A549 (cell line): Measurements from ENCODE around the gene PBX2. TPM values are rescaled to one million over a fixed set of nuclear protein-coding genes. Genes with fewer than 3 reads are reported as not detected.
A peak's percentile ranks its signal among the peaks of the same experiment; 100 is the strongest.
"Not testable (repeated sequence)": the region's sequence is repeated elsewhere in the genome, so short reads cannot be mapped to it uniquely, and the experiment has no call there.

Experiments
- ATAC-seq, 2 experiments: fragments of 200-7000 bp in 1 of 2; fragments of >200 bp in 1 of 2; cut with Nextera tagmentation in 1 of 2; cut with Tn5 transposase in 1 of 2; 3 replicates each; pipeline versions ENCODE4 v1.8.0 to v1.9.1; 2018 to 2020; ENCODE audit warnings: mild to moderate bottlenecking in 1 of 2, moderate library complexity in 1 of 2
- CTCF ChIA-PET: fragments of 300-600 bp; sonication (Branson Sonifier 250); formaldehyde crosslinking; extraction: SDS; loops from one replicate; lab custom pipeline; 2021; ENCODE audit warnings: antibody characterized with exemption, inconsistent platforms; lab: Yijun Ruan, JAX
- POLR2A ChIA-PET: fragments of 350-600 bp; formaldehyde crosslinking; extraction: SDS; loops from one replicate; lab custom pipeline; 2021; ENCODE audit warnings: antibody characterized with exemption, inconsistent platforms; lab: Yijun Ruan, JAX
- DNase-seq, 2 experiments: peaks; one replicate each; pipeline versions ENCODE4 v3.0.0 to v3.0.0-alpha.2; 2011 to 2016; ENCODE audit warnings: low read depth in 1 of 2, low spot score in 1 of 2
- FAIRE-seq: peaks from 2 replicates; lab custom pipeline; 2011; peaks lifted over from hg19 to GRCh38; lab: Jason Lieb, UNC
- H3K27ac ChIP-seq, 2 experiments: fragments of >200 bp; sonication (Bioruptor Twin); formaldehyde crosslinking; 3 replicates each; pipeline ENCODE4 v1.5.1; 2016 to 2017
- H3K4me1 ChIP-seq: fragments of >200 bp; sonication (Bioruptor Twin); formaldehyde crosslinking; 3 replicates; pipeline ENCODE4 v1.6.1; 2016
- H3K4me2 ChIP-seq: fragments of >200 bp; sonication (Bioruptor Twin); formaldehyde crosslinking; 3 replicates; pipeline ENCODE4 v1.6.1; 2016
- H3K4me3 ChIP-seq: fragments of >200 bp; sonication (Bioruptor Twin); formaldehyde crosslinking; 3 replicates; pipeline ENCODE4 v1.5.1; 2016
- H3K9me3 ChIP-seq: fragments of >200 bp; sonication (Bioruptor Twin); formaldehyde crosslinking; 3 replicates; pipeline ENCODE4 v1.6.1; 2016
- BHLHE40 ChIP-seq: IDR thresholded peaks from 2 replicates; pipeline ENCODE4 v1.6.1; 2012; ENCODE audit warnings: low read depth, low read length, inconsistent platforms
- CHD4 ChIP-seq: fragments of 200-600 bp; sonication (generic); IDR thresholded peaks from 2 replicates; pipeline ENCODE4 v1.6.1; 2016; ENCODE audit warnings: antibody characterized with exemption, mild to moderate bottlenecking, borderline replicate concordance
- E2F6 ChIP-seq: IDR thresholded peaks from 2 replicates; pipeline ENCODE4 v1.6.1; 2012; ENCODE audit warnings: low read depth, borderline replicate concordance
- EHF ChIP-seq: fragments of 250-450 bp; sonication (Bioruptor Pico); IDR thresholded peaks from 2 replicates; pipeline ENCODE4 v1.5.0; 2020; ENCODE audit warnings: mild to moderate bottlenecking
- EHMT2 ChIP-seq: fragments of 200-600 bp; sonication (generic); IDR thresholded peaks from 2 replicates; pipeline ENCODE4 v1.6.1; 2016; ENCODE audit warnings: antibody characterized with exemption, low read depth, mild to moderate bottlenecking, moderate library complexity
- ESRRA ChIP-seq: fragments of 150-350 bp; IDR thresholded peaks from 2 replicates; pipeline ENCODE4 v1.6.1; 2014; ENCODE audit warnings: mild to moderate bottlenecking, low read length, borderline replicate concordance
- FOSB ChIP-seq: fragments of 250-450 bp; sonication (Bioruptor Pico); IDR thresholded peaks from 2 replicates; pipeline ENCODE4 v1.5.0; 2020; ENCODE audit warnings: mild to moderate bottlenecking, moderate library complexity
- HEYL ChIP-seq: fragments of 250-450 bp; sonication (Bioruptor Pico); IDR thresholded peaks from 2 replicates; pipeline ENCODE4 v1.8.0; 2021; ENCODE audit warnings: mild to moderate bottlenecking, moderate library complexity
- HOXB5 ChIP-seq: fragments of 250-450 bp; sonication (Bioruptor Pico); IDR thresholded peaks from 2 replicates; pipeline ENCODE4 v1.5.0; 2020; ENCODE audit warnings: mild to moderate bottlenecking, moderate library complexity
- KDM5A ChIP-seq: fragments of 200-600 bp; sonication (generic); IDR thresholded peaks from 2 replicates; pipeline ENCODE4 v1.6.1; 2016; ENCODE audit warnings: antibody characterized with exemption, mild to moderate bottlenecking
- MAZ ChIP-seq: fragments of 150-350 bp; IDR thresholded peaks from 2 replicates; pipeline ENCODE4 v1.6.1; 2014; ENCODE audit warnings: antibody characterized with exemption, low read depth, low read length, borderline replicate concordance
- NPAS2 ChIP-seq: fragments of 250-450 bp; sonication (Bioruptor Pico); IDR thresholded peaks from 2 replicates; pipeline ENCODE4 v1.8.0; 2022; ENCODE audit warnings: mild to moderate bottlenecking, moderate library complexity, borderline replicate concordance
- NR3C1 ChIP-seq: fragments of >200 bp; sonication (Bioruptor Twin); formaldehyde crosslinking; IDR thresholded peaks from 3 replicates; pipeline ENCODE4 v1.6.1; 2017
- POLR2AphosphoS2 ChIP-seq: conservative IDR thresholded peaks from 2 replicates; pipeline ENCODE4 v1.6.1; 2012; ENCODE audit warnings: low read length, improper control_type of control experiment, inconsistent platforms
- RFX5 ChIP-seq: fragments of 450-650 bp; IDR thresholded peaks from 2 replicates; pipeline ENCODE4 v1.7.1; 2014; ENCODE audit warnings: antibody characterized with exemption, mild to moderate bottlenecking, moderate library complexity
- ZC3H11A ChIP-seq: fragments of 450-650 bp; IDR thresholded peaks from 2 replicates; pipeline ENCODE4 v1.6.1; 2014; ENCODE audit warnings: antibody characterized with exemption, mild to moderate bottlenecking
- ZNF302 ChIP-seq: fragments of 250-450 bp; sonication (Bioruptor Pico); IDR thresholded peaks from 2 replicates; pipeline ENCODE4 v1.9.0; 2021; ENCODE audit warnings: inconsistent platforms, mild to moderate bottlenecking, moderate library complexity
- WGBS: methylation state at CpG from one replicate; pipeline ENCODE4 v1.1.6; 2017; ENCODE audit errors: missing lambda C conversion rate; 5-methylcytosine and 5-hydroxymethylcytosine counted together
- polyA plus RNA-seq, 4 experiments: library from polyadenylated mRNA; depleted of rRNA in 3 of 4; stranded (reverse); fragments of >200 nt; fragmentation: RNase III in 1 of 4; extraction: RNeasy Plus Mini Kit Qiagen cat#74134 plus additional on column Dnase treatment in 1 of 4; gene quantifications; 2 replicates in 3 of 4; 3 replicates in 1 of 4; pipeline ENCODE4 v1.2.3, GENCODE V29; 2011 to 2017

PBX2 gene
- polyA plus RNA-seq, 2 of the 4 experiments (the other 2 are of a cell fraction), result 27.0 to 30.8 TPM

- no peak for TF ChIP-seq MAZ
- TF ChIP-seq EHMT2, result no peak
- no peak for TF ChIP-seq CHD4
- TF ChIP-seq KDM5A, result no peak
- no peak for TF ChIP-seq E2F6
- TF ChIP-seq NPAS2, result no peak
Observed at GRCh38 chr6:32189069-32189741, 797 bp downstream of the PBX2 start (continued).

- peaks cover 43% of the 10 kb centered on the region for H3K4me1 ChIP-seq
- H3K27ac ChIP-seq, result peak overlapping the region; percentile 99 to 100
- peak overlapping the region; percentile 94 for H3K4me3 ChIP-seq
- TF ChIP-seq ZC3H11A, result no peak
- TF ChIP-seq POLR2AphosphoS2, result no peak
- no peak for TF ChIP-seq KDM5A
- no peak for TF ChIP-seq E2F6
- TF ChIP-seq HEYL, result no peak
- TF ChIP-seq HOXB5 (CRISPR knock-in tag), result no peak
- TF ChIP-seq BHLHE40, result no peak
- no peak for TF ChIP-seq CHD4
- TF ChIP-seq RFX5, result no peak
- TF ChIP-seq EHF (CRISPR knock-in tag), result no peak
- no peak for TF ChIP-seq NR3C1
- TF ChIP-seq ZNF302 (CRISPR knock-in tag), result no peak
- TF ChIP-seq ESRRA, result no peak
- no peak for TF ChIP-seq FOSB (CRISPR knock-in tag)
- no peak for FAIRE-seq
- no peak for DNase-seq
- WGBS, result 65% methylated on average over 8 of the region's 13 CpGs
- POLR2A ChIA-PET, result interaction anchor here (1.1 kb wide), 1 partner anchor 11 kb away, joined by 3 read pairs; no protein-coding TSS in a partner anchor
- H3K9me3 ChIP-seq, result no peaks in the 10 kb centered on the region
- H3K4me2 ChIP-seq, result peak overlapping the region; percentile 99
- CTCF ChIA-PET, result interaction anchor here (1.4 kb wide), 1 partner anchor 9 kb away, joined by 6 read pairs; no protein-coding TSS in a partner anchor
- no peak for ATAC-seq
Observed at GRCh38 chr6:32188381-32189068, 1.5 kb downstream of the PBX2 start.

GRCh38 chr6:32187725-32188380 lies 2.1 kb downstream of the PBX2 start:
- Histone ChIP-seq H3K4me1 (peaks cover 43% of the 10 kb centered on the region), H3K4me2 (peak overlapping the region; percentile 99; the same call in 2 of the 3 replicates)
- DNase-seq, H3K27ac ChIP-seq, H3K9me3 ChIP-seq, ATAC-seq, H3K4me3 ChIP-seq, FAIRE-seq: not testable (repeated sequence)
- CTCF ChIA-PET, result interaction anchor here (0.8 to 1.4 kb wide), 2 partner anchors 8 to 9 kb away, joined by 3 to 6 read pairs; no protein-coding TSS in a partner anchor
- POLR2A ChIA-PET, result interaction anchor here (1.1 kb wide), 1 partner anchor 10 kb away, joined by 3 read pairs; no protein-coding TSS in a partner anchor
- 89% methylated on average over 7 of the region's 18 CpGs for WGBS
